Measurements from ENCODE around the gene CRTC3. TPM values are rescaled to one million over a fixed set of nuclear protein-coding genes. Genes with fewer than 3 reads are reported as not detected.
"Not testable (repeated sequence)": the region's sequence is repeated elsewhere in the genome, so short reads cannot be mapped to it uniquely, and the experiment has no call there.

Gene CRTC3
- total and polyA plus RNA-seq, 2 experiments from 2014 or later: 15.1 to 24.5 TPM

- H3K4me3 ChIP-seq: peak overlapping the region; percentile 35
These were observed 135.0 kb downstream of the CRTC3 start for GRCh38 chr15:90664650-90665287.

DNA sequence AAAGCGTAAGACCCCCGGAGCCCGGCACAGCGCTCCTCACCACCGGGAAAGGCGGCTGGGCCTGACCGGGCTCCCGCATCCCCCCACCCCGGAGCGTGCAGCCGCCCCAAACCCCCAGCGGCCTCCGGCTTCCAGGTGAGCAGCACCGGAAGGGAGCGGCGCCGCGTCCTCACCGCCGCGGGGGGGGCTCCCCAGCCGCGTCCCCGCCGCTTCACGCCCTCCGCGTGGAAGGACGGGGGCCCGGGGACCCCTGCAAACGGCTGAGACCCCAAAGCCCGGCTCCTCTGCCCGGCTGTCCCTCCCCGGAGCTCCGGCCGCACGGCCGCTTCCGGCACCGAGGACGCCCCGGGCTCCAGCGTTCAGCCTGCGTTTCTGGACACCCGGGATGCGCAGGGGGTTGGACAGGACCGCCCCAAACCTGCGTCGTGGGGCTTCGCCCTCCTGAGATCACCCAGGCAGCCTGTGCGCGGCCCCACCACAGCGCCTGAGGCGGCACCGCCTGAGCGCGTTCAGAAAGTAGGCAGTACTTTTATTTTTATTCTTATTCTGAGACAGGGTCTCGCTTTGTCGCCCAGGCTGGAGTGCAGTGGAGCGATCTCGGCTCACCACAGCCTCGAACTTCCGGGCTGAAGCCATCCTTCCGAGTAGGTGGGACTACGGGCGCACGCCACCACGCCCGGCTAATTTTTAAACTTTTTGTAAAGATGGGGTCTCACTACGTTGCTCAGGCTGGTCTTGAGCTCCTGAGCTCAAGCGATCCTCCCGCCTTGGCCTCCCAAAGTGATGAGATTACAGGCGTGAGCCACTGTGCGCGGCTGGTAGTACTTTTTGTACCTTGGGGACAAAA, 135.8 kb downstream of the CRTC3 start:
- H3K4me3 ChIP-seq: peak overlapping the region; percentile 35
- DNase-seq (ENCODE audit: low read depth in 1 of 2, low spot score in 1 of 2): peak; percentile 24 to 73
- peaks cover 6% of the 10 kb centered on the region for H3K27me3 ChIP-seq
- H3K27ac ChIP-seq: no peak overlapping the region
- TF ChIP-seq, protein P1, sequence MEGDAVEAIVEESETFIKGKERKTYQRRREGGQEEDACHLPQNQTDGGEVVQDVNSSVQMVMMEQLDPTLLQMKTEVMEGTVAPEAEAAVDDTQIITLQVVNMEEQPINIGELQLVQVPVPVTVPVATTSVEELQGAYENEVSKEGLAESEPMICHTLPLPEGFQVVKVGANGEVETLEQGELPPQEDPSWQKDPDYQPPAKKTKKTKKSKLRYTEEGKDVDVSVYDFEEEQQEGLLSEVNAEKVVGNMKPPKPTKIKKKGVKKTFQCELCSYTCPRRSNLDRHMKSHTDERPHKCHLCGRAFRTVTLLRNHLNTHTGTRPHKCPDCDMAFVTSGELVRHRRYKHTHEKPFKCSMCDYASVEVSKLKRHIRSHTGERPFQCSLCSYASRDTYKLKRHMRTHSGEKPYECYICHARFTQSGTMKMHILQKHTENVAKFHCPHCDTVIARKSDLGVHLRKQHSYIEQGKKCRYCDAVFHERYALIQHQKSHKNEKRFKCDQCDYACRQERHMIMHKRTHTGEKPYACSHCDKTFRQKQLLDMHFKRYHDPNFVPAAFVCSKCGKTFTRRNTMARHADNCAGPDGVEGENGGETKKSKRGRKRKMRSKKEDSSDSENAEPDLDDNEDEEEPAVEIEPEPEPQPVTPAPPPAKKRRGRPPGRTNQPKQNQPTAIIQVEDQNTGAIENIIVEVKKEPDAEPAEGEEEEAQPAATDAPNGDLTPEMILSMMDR (IDR thresholded peaks at IDR 0.05; ENCODE audit: low read depth, low read length): no peak
- H3K36me3 ChIP-seq: no peaks in the 10 kb centered on the region
- H3K4me1 ChIP-seq (ENCODE audit: low read depth): no peaks in the 10 kb centered on the region
- H3K9me3 ChIP-seq (ENCODE audit: low read depth): no peaks in the 10 kb centered on the region

More at GRCh38 chr15:90664650-90665287, 135.0 kb downstream of the CRTC3 start:
- no peaks in the 10 kb centered on the region for H3K4me1 ChIP-seq (ENCODE audit: low read depth)
- no peaks in the 10 kb centered on the region for H3K36me3 ChIP-seq
- H3K9me3 ChIP-seq (ENCODE audit: low read depth): no peaks in the 10 kb centered on the region
- H3K27ac ChIP-seq: no peak overlapping the region
- H3K27me3 ChIP-seq: peaks cover 6% of the 10 kb centered on the region
- TF ChIP-seq, protein P1 (IDR thresholded peaks at IDR 0.05; ENCODE audit: low read depth, low read length): peak; percentile 10
- DNase-seq (ENCODE audit: low read depth in 1 of 2, low spot score in 1 of 2): peak; percentile 27 to 61

- TF ChIP-seq, protein P1 (IDR thresholded peaks at IDR 0.05; ENCODE audit: low read depth, low read length): no peak
- no peak overlapping the region for H3K4me3 ChIP-seq
These were observed 136.6 kb downstream of the CRTC3 start for GRCh38 chr15:90666135-90666909.

DNA sequence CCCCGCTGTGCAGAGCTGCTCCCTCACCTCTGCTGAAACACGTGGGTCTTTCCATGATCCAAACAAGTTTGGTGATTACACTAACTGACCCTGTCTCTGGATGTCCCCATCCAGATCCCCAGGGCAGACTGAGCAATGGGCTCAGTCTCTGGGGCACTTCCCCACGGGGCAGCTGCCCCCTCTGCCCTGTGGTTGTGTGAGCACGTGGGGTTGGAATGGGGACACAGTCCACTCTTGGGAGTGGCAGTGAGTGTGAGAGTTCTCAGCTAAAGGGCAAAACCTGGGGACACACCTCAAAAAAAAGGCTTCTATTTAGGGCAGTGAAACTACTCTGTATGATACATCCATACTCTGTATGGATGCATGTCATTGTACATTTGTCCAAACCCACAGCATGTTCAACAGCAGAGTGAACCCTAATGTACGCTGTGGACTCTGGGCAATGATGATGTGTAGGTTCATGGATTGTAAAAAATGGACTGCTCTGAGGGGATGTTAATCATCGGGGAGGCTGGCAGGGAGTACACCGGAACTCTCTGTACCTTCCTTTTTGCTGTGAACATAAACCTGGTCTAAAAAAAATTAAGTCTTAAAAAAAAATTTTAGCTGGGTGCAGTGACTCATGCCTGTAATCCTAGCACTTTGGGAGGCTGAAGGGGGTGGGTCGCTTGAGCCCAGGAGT, 137.5 kb downstream of the CRTC3 start:
- H3K9me3 ChIP-seq (ENCODE audit: low read depth): no peaks in the 10 kb centered on the region
- no peak overlapping the region for H3K4me3 ChIP-seq
- H3K36me3 ChIP-seq: no peaks in the 10 kb centered on the region
- no peaks in the 10 kb centered on the region for H3K4me1 ChIP-seq (ENCODE audit: low read depth)
- H3K27me3 ChIP-seq: peaks cover 6% of the 10 kb centered on the region
- DNase-seq (ENCODE audit: low read depth in 1 of 2, low spot score in 1 of 2): no peak
- TF ChIP-seq, protein P1 (IDR thresholded peaks at IDR 0.05; ENCODE audit: low read depth, low read length): no peak
- no peak overlapping the region for H3K27ac ChIP-seq

More at GRCh38 chr15:90666135-90666909, 136.6 kb downstream of the CRTC3 start:
- no peak for DNase-seq (ENCODE audit: low read depth in 1 of 2, low spot score in 1 of 2)
- H3K36me3 ChIP-seq: no peaks in the 10 kb centered on the region
- H3K27ac ChIP-seq: no peak overlapping the region
- H3K9me3 ChIP-seq (ENCODE audit: low read depth): no peaks in the 10 kb centered on the region
- no peaks in the 10 kb centered on the region for H3K4me1 ChIP-seq (ENCODE audit: low read depth)
- H3K27me3 ChIP-seq: peaks cover 6% of the 10 kb centered on the region

DNA sequence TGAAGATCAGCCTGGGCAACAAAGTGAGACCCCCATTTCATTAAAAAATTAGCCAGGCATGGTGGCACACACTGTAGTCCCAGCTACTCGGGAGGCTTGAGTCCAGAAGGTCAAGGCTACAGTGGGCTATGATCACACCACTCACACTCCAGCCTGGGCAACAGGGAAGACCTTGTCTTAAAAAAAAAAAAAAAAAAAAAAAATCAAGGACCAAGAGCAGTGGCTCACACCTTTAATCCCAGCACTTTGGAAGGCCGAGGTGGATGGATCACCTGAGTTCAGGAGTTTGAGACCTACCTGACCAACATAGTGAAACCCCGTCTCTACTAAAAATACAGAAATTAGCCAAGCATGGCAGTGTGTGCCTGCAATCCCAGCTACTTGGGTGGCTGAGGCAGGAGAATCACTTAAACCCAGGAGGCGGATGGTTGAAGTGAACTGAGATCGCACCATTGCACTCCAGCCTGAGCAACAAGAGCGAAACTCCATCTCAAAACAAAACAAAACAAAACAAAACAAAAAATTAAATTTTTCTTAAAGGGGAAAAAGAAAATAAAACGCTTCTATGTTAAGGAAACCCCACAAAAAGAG, 138.1 kb downstream of the CRTC3 start:
- not testable (repeated sequence) for H3K4me3 ChIP-seq; DNase-seq (ENCODE audit: low read depth in 1 of 2, low spot score in 1 of 2); H3K4me1 ChIP-seq (ENCODE audit: low read depth); H3K27ac ChIP-seq; H3K36me3 ChIP-seq; H3K9me3 ChIP-seq (ENCODE audit: low read depth); H3K27me3 ChIP-seq

DNA sequence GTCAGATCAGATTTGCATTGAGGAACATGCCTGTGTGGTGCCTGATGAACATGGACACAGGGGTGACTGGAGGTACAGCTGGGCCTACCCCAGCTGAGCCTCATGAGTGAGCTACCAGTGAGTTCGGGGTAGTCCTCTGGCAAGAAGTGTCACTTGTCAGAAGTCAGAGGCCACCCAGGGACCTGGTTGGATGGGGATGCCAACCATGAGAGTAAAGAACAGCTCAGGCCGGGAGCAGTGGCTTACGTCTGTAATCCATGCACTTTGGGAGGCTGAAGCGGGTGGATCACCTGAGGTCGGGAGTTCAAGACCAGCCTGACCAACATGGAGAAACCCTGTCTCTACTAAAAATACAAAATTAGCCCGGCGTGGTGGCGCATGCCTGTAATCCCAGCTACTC, 140.9 kb downstream of the CRTC3 start:
- H3K4me1 ChIP-seq (ENCODE audit: low read depth); DNase-seq (ENCODE audit: low read depth in 1 of 2, low spot score in 1 of 2); H3K9me3 ChIP-seq (ENCODE audit: low read depth); H3K36me3 ChIP-seq; H3K4me3 ChIP-seq; H3K27me3 ChIP-seq; H3K27ac ChIP-seq: not testable (repeated sequence)
